Measurements from ENCODE around the gene SSTR1. TPM values are rescaled to one million over a fixed set of nuclear protein-coding genes. Genes with fewer than 3 reads are reported as not detected.

Gene SSTR1
- total RNA-seq, 1 donor from 2014 or later: under 0.01 TPM

DNA sequence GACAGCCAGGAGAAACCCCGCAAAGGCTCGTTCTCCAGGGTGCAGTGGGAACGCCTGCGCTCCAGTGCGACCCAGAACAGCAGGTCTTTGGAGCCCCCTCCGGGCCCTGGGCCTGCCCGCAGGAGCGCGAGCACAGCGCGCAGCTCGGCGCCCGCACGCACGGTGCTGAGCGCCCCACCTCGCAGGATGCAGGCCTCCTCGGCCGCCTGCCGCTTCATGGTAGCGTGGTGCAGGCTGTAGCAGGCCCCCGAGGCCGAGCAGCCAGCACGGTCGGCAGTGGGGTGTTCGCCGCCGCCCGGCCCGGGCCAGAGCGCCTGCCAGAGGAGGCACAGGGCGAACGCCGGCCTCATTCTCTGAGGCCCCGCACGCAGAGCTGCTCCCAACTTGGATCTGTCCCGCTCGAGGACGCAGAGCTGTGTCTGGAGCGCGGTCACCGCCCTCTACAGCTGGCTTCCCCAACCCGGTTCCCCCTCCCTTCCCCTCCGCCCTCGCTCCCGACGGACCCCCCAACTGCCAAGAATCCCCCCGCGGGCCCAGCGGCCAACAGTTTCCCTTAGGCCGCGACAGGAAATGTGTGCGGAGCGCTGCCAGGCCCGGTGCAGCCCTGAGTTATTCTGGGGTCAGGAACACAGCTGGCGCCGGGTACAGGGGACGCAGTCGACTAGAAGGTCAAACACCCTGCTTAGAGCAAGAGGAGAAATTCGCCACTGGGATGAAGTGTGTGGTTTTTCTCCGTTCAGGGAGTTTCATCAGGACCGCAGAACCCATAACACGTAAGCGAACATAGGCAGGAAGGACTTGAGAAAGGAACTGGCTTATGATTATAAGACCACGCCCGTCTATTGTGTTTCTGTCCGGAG is 48.2 kb downstream of the SSTR1 start, which contains the start of gene CLEC14A:
CLEC14A (minus strand) TSS at position 421 of the 860 bp plus-strand sequence; CDS start at position 350, 71 bp downstream.
- FAIRE-seq: no peak

GRCh38 chr14:38256533-38256840 is 48.8 kb downstream of the SSTR1 start:
- DNase-seq (ENCODE audit: low read depth): no peak
- H3K36me3 ChIP-seq (ENCODE audit: control insufficient read depth, insufficient read depth, low read length): no peaks in the 10 kb centered on the region
- no peak overlapping the region for H3K4me3 ChIP-seq (ENCODE audit: low read depth, low read length)
- FAIRE-seq: no peak
- H3K27me3 ChIP-seq (ENCODE audit: control insufficient read depth, insufficient read depth, low read length): peaks cover 12% of the 10 kb centered on the region
- TF ChIP-seq CTCF (IDR thresholded peaks at IDR 0.05; ENCODE audit: insufficient read depth, low read length, severe bottlenecking): no peak

More for the DNA sequence above, 48.2 kb downstream of the SSTR1 start, which contains the start of gene CLEC14A:
- TF ChIP-seq CTCF (IDR thresholded peaks at IDR 0.05; ENCODE audit: insufficient read depth, low read length, severe bottlenecking): no peak
- H3K36me3 ChIP-seq (ENCODE audit: control insufficient read depth, insufficient read depth, low read length): no peaks in the 10 kb centered on the region
- peaks cover 12% of the 10 kb centered on the region for H3K27me3 ChIP-seq (ENCODE audit: control insufficient read depth, insufficient read depth, low read length)
- no peak within 1 kb of the TSS for H3K4me3 ChIP-seq (ENCODE audit: low read depth, low read length)
- no peak for DNase-seq (ENCODE audit: low read depth)

DNA sequence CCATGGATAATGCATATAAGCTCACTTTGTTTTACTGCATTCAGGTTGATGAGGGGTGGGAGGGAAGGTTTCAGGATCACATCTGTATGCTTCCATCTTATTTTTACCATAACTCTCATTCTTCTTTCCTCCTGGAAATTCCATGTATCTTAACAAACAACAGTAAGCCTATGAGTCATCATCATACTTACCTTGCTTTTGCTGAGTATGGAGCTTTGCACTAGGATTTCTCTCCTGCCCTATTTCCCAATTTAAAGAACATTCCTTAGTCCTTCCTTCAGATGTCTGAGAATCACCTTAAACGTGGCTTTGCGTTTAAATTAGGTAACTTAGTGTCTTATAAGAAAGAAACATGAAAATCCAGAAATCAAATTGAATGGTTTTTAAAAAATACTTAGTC is 49.8 kb downstream of the SSTR1 start:
- DNase-seq (ENCODE audit: low read depth) (peak; percentile 52), FAIRE-seq (no peak)
- Histone ChIP-seq H3K36me3 (ENCODE audit: control insufficient read depth, insufficient read depth, low read length) (no peaks in the 10 kb centered on the region), H3K4me3 (ENCODE audit: low read depth, low read length) (no peak overlapping the region), H3K27me3 (ENCODE audit: control insufficient read depth, insufficient read depth, low read length) (peaks cover 12% of the 10 kb centered on the region)
- no peak for TF ChIP-seq CTCF (IDR thresholded peaks at IDR 0.05; ENCODE audit: insufficient read depth, low read length, severe bottlenecking)

- no peak for FAIRE-seq
- Histone ChIP-seq H3K36me3 (ENCODE audit: control insufficient read depth, insufficient read depth, low read length) (no peaks in the 10 kb centered on the region), H3K4me3 (ENCODE audit: low read depth, low read length) (no peak overlapping the region), H3K27me3 (ENCODE audit: control insufficient read depth, insufficient read depth, low read length) (no peaks in the 10 kb centered on the region)
- TF ChIP-seq CTCF (IDR thresholded peaks at IDR 0.05; ENCODE audit: insufficient read depth, low read length, severe bottlenecking): no peak
- no peak for DNase-seq (ENCODE audit: low read depth)
Observed at GRCh38 chr14:38261620-38262019, 53.9 kb downstream of the SSTR1 start.

Other genes starting within 250 kb of the SSTR1 start
- not detected in 2 replicates for gene CLEC14A, start 48.2 kb downstream of the SSTR1 start, total RNA-seq

Measured in bronchial epithelial cell (primary cell).